HepG2 (cell line): ENCODE data around the gene C13orf46. TPM values are rescaled to one million over a fixed set of nuclear protein-coding genes. Genes with fewer than 3 reads are reported as not detected.

Source experiments
- ATAC-seq: fragments of 200-7000 bp; cut with Tn5 transposase; 3 replicates; pipeline ENCODE4 v1.9.1; 2020; ENCODE audit warnings: mild to moderate bottlenecking, moderate library complexity
- BruUV-seq: library from RNA; stranded (reverse); fragments of 400-500 nt; replicated peaks from 2 replicates; lab custom pipeline; 2021; lab: Mats Ljungman, UMichigan
- CTCF ChIA-PET: fragments of 300-600 bp; formaldehyde crosslinking; extraction: SDS; loops from one replicate; lab custom pipeline; 2021; ENCODE audit warnings: low total read pairs, inconsistent platforms, low intra/inter-chr PET ratio; lab: Yijun Ruan, JAX
- POLR2A ChIA-PET: fragments of 350-600 bp; sonication (Branson Sonifier 250); formaldehyde crosslinking; loops from one replicate; lab custom pipeline; 2020; ENCODE audit warnings: antibody characterized with exemption, inconsistent platforms; lab: Yijun Ruan, JAX
- DNase-seq: peaks from one replicate; pipeline ENCODE4 v3.0.0-alpha.2; 2015; ENCODE audit warnings: low spot score
- FAIRE-seq: peaks from 3 replicates; lab custom pipeline; 2011; peaks lifted over from hg19 to GRCh38; lab: Jason Lieb, UNC
- H2AFZ ChIP-seq: one replicate; pipeline ENCODE4 v1.6.1; 2011; ENCODE audit warnings: low read length, inconsistent platforms
- H3K27ac ChIP-seq: fragments of 300-600 bp; 3 replicates; pipeline ENCODE4 v1.8.0; 2011; ENCODE audit warnings: mixed run types, mild to moderate bottlenecking, mixed read lengths, low read length, inconsistent platforms; ENCODE audit not compliant: insufficient read depth; ENCODE audit errors: extremely low read length
- H3K27me3 ChIP-seq, 2 experiments: fragments of 200-600 bp in 1 of 2; 2 replicates in 1 of 2; 3 replicates in 1 of 2; pipeline versions ENCODE4 v1.6.0 to v1.8.0; 2011; ENCODE audit warnings: low read length in 2 of 2, mild to moderate bottlenecking in 2 of 2, moderate library complexity in 2 of 2, inconsistent platforms in 1 of 2; ENCODE audit not compliant: insufficient read depth in 2 of 2, control insufficient read depth in 1 of 2
- H3K36me3 ChIP-seq, 2 experiments: fragments of 200-600 bp in 1 of 2; replicated peaks in 1 of 2; 2 replicates in 1 of 2; 3 replicates in 1 of 2; pipeline versions ENCODE4 v1.5.1 to v1.8.0; 2011; ENCODE audit warnings: low read length in 2 of 2, inconsistent platforms in 1 of 2; ENCODE audit not compliant: insufficient read depth in 2 of 2, control insufficient read depth in 1 of 2
- H3K4me1 ChIP-seq: 2 replicates; pipeline ENCODE4 v1.5.1; 2012; ENCODE audit warnings: low read length, inconsistent platforms; ENCODE audit not compliant: insufficient read depth
- H3K4me2 ChIP-seq: 2 replicates; pipeline ENCODE4 v1.6.0; 2011; ENCODE audit warnings: low read depth, low read length, inconsistent platforms
- H3K4me3 ChIP-seq, 3 experiments: fragments of 200-600 bp in 1 of 3; sonication (generic), shearing (Covaris generic) in 1 of 3; replicated peaks in 1 of 3; 2 replicates each; pipeline ENCODE4 v1.5.1; 2011 to 2016; ENCODE audit warnings: low read length in 3 of 3, inconsistent platforms in 2 of 3, low read depth in 2 of 3, mild to moderate bottlenecking in 2 of 3, control low read depth in 1 of 3, mixed read lengths in 1 of 3; ENCODE audit not compliant: insufficient read depth in 1 of 3
- H3K79me2 ChIP-seq: one replicate; pipeline ENCODE4 v1.6.1; 2011; ENCODE audit warnings: low read length, inconsistent platforms; ENCODE audit not compliant: insufficient read depth
- H3K9ac ChIP-seq: 2 replicates; pipeline ENCODE4 v1.6.0; 2011; ENCODE audit warnings: mild to moderate bottlenecking, low read depth, low read length, inconsistent platforms; ENCODE audit not compliant: insufficient read depth
- H3K9me3 ChIP-seq: 2 replicates; pipeline ENCODE4 v1.5.1; 2012; ENCODE audit warnings: mild to moderate bottlenecking, low read length
- H4K20me1 ChIP-seq: 2 replicates; pipeline ENCODE4 v1.6.0; 2011; ENCODE audit warnings: inconsistent platforms, mild to moderate bottlenecking, low read length, moderate library complexity; ENCODE audit not compliant: insufficient read depth
- GTF2F1 ChIP-seq: fragments of 150-350 bp; IDR thresholded peaks from 2 replicates; pipeline ENCODE4 v1.6.1; 2014; ENCODE audit warnings: low read length
- HOXA7 ChIP-seq: sonication (generic); formaldehyde crosslinking; IDR thresholded peaks from 2 replicates; pipeline ENCODE4 v1.8.1; 2022; ENCODE audit warnings: mild to moderate bottlenecking, missing genetic modification reagents, moderate library complexity
- KDM5B ChIP-seq: sonication (generic); formaldehyde crosslinking; IDR thresholded peaks from 2 replicates; pipeline ENCODE4 v1.4.0; 2020; ENCODE audit warnings: missing genetic modification reagents, mild to moderate bottlenecking, borderline replicate concordance
- SMAD1 ChIP-seq: sonication (generic); formaldehyde crosslinking; IDR thresholded peaks from 2 replicates; pipeline ENCODE4 v1.4.0; 2020; ENCODE audit warnings: missing genetic modification reagents, low read depth, mild to moderate bottlenecking, borderline replicate concordance
- SNRNP70 ChIP-seq: fragments of 200-400 bp; formaldehyde crosslinking; IDR thresholded peaks from 2 replicates; pipeline ENCODE4 v1.6.1; 2017; ENCODE audit warnings: mild to moderate bottlenecking, low read depth, low read length, moderate library complexity
- ZFP36 ChIP-seq: fragments of 150-350 bp; IDR thresholded peaks from 2 replicates; pipeline ENCODE4 v1.6.1; 2018; ENCODE audit warnings: borderline replicate concordance, low read length, low read depth; ENCODE audit not compliant: partially characterized antibody
- ZMYM3 ChIP-seq: sonication (generic); formaldehyde crosslinking; IDR thresholded peaks from 2 replicates; pipeline ENCODE4 v1.5.1; 2020; ENCODE audit warnings: mild to moderate bottlenecking, missing genetic modification reagents
- ZNF326 ChIP-seq: sonication (generic); formaldehyde crosslinking; IDR thresholded peaks from 2 replicates; pipeline ENCODE4 v1.4.0; 2020; ENCODE audit warnings: missing genetic modification reagents, borderline replicate concordance
- ZNF432 ChIP-seq: sonication (generic); formaldehyde crosslinking; IDR thresholded peaks from 2 replicates; pipeline ENCODE4 v1.5.0; 2020; ENCODE audit warnings: missing genetic modification reagents, mild to moderate bottlenecking, borderline replicate concordance
- ZNF616 ChIP-seq: sonication (generic); formaldehyde crosslinking; IDR thresholded peaks from 2 replicates; pipeline ENCODE4 v1.5.0; 2020; ENCODE audit warnings: low read depth, mild to moderate bottlenecking, missing genetic modification reagents
- ZSCAN29 ChIP-seq: sonication (generic); formaldehyde crosslinking; conservative IDR thresholded peaks from 2 replicates; pipeline ENCODE4 v1.4.0; 2020; ENCODE audit warnings: mild to moderate bottlenecking, missing genetic modification reagents
- WGBS: methylation state at CpG from one replicate; pipeline ENCODE4 v1.1.6; 2017; ENCODE audit warnings: low lambda C conversion rate; 5-methylcytosine and 5-hydroxymethylcytosine counted together
- in situ Hi-C: cut with HindIII; loops from 2 replicates; pipeline ENCODE4 v1.10.0; 2017; ENCODE audit warnings: low pct_unique_long_range_greater_than_20kb; ENCODE audit not compliant: extremely low pct_ligation_motif_present
- intact Hi-C: fragments of 100-400 bp; cut with micrococcal nuclease; formaldehyde crosslinking; loops from one replicate; pipeline ENCODE4 v1.10.0; 2022; ENCODE audit not compliant: unreplicated experiment
- polyA plus RNA-seq, 8 experiments: library from polyadenylated mRNA; depleted of rRNA in 3 of 8; stranded (reverse) in 7 of 8; unstranded in 1 of 8; fragments of >200 nt; fragmentation: Illumina TruSeq in 4 of 8; extraction: Trizol in 4 of 8; gene quantifications; 2 replicates each; pipeline versions ENCODE4 v1.2.1 to v1.2.3, GENCODE V29; 2011 to 2016; ENCODE audit warnings: low read depth in 4 of 8, missing spikeins in 1 of 8, mixed read lengths in 1 of 8; ENCODE audit not compliant: insufficient read depth in 1 of 8
- total RNA-seq, 5 experiments: library from RNA; depleted of rRNA; stranded (reverse); fragments of >200 nt; fragmentation: Illumina TruSeq; extraction: Trizol; gene quantifications; 2 replicates each; pipeline ENCODE4 v1.2.3, GENCODE V29; 2016; ENCODE audit warnings: low read depth in 1 of 5
- TF ChIP-seq, protein P1 (sequence below): sonication (generic); formaldehyde crosslinking; IDR thresholded peaks from 2 replicates; pipeline ENCODE4 v1.5.0; 2020; ENCODE audit warnings: missing genetic modification reagents, mild to moderate bottlenecking, borderline replicate concordance
- TF ChIP-seq, protein P2 (sequence below): sonication (generic); formaldehyde crosslinking; IDR thresholded peaks from 2 replicates; pipeline ENCODE4 v1.4.0; 2020; ENCODE audit warnings: missing genetic modification reagents
- TF ChIP-seq, protein P3 (sequence below): sonication (generic); formaldehyde crosslinking; IDR thresholded peaks from 2 replicates; pipeline ENCODE4 v1.4.0; 2020; ENCODE audit warnings: mild to moderate bottlenecking, missing genetic modification reagents

Gene C13orf46
- total and polyA plus RNA-seq, 2 of the 13 experiments (the other 11 are each of a cell fraction or from before 2014, with no cell fraction given): 0.01 TPM; not detected in 1

DNA sequence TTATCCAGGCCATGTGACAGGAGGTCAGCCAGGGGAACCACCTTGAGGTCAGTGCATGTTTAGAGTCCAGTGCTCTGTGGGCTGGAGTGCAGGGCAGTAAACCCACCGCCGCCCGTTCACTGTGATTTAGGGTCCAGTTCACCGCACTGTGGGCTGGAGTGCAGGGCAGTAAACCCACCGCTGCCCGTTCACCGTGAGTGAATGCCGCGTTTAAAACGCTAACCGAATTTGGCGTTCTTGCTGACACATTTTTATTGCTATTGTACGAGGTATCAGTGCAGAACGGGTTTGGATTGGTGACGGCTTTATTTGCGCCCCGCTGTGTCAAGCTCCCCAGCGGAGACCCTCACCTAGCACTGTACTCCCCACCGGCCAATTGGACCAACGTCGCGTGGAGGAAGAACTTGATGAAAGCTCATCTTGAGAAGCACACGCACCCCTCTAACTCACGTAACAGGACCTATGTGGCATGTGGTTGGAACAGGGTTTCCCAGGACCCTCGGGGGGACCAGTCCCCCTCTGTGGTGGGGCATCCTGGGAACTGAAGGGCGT lies 27.9 kb downstream of the C13orf46 start:
- ATAC-seq: no peak
- no peak for DNase-seq
- Histone ChIP-seq H3K79me2 (no peaks in the 10 kb centered on the region), H3K36me3 (no peaks in the 10 kb centered on the region), H3K27ac (no peak overlapping the region), H3K4me1 (peaks cover 5% of the 10 kb centered on the region; the same call in 1 of the 2 replicates), H4K20me1 (no peaks in the 10 kb centered on the region), H3K9me3 (no peaks in the 10 kb centered on the region), H3K27me3 (peaks cover 0 to 3% of the 10 kb centered on the region in 2 experiments; a peak in 2 of 5 replicates), H3K4me2 (no peak overlapping the region), H2AFZ (no peak overlapping the region), H3K4me3 (no peak overlapping the region), H3K9ac (no peak overlapping the region)
- POLR2A ChIA-PET: no interaction called here
- BruUV-seq: no TSS peak
- no peak for FAIRE-seq
- CTCF ChIA-PET: no interaction called here
- TF ChIP-seq, protein P1, sequence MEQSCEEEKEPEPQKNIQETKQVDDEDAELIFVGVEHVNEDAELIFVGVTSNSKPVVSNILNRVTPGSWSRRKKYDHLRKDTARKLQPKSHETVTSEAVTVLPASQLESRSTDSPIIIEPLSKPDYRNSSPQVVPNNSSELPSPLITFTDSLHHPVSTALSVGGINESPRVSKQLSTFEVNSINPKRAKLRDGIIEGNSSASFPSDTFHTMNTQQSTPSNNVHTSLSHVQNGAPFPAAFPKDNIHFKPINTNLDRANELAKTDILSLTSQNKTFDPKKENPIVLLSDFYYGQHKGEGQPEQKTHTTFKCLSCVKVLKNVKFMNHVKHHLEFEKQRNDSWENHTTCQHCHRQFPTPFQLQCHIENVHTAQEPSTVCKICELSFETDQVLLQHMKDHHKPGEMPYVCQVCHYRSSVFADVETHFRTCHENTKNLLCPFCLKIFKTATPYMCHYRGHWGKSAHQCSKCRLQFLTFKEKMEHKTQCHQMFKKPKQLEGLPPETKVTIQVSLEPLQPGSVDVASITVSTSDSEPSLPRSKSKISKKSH (CRISPR knock-in tag): no peak
- TF ChIP-seq ZNF432 (no peak), ZSCAN29 (no peak), ZNF326 (CRISPR knock-in tag) (no peak), ZNF616 (CRISPR knock-in tag) (no peak), SMAD1 (CRISPR knock-in tag) (no peak), HOXA7 (CRISPR knock-in tag) (no peak), ZMYM3 (CRISPR knock-in tag) (no peak), ZFP36 (no peak), SNRNP70 (no peak), GTF2F1 (no peak), KDM5B (CRISPR knock-in tag) (no peak)
- TF ChIP-seq, protein P2, sequence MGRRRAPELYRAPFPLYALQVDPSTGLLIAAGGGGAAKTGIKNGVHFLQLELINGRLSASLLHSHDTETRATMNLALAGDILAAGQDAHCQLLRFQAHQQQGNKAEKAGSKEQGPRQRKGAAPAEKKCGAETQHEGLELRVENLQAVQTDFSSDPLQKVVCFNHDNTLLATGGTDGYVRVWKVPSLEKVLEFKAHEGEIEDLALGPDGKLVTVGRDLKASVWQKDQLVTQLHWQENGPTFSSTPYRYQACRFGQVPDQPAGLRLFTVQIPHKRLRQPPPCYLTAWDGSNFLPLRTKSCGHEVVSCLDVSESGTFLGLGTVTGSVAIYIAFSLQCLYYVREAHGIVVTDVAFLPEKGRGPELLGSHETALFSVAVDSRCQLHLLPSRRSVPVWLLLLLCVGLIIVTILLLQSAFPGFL: no peak
- TF ChIP-seq, protein P3, sequence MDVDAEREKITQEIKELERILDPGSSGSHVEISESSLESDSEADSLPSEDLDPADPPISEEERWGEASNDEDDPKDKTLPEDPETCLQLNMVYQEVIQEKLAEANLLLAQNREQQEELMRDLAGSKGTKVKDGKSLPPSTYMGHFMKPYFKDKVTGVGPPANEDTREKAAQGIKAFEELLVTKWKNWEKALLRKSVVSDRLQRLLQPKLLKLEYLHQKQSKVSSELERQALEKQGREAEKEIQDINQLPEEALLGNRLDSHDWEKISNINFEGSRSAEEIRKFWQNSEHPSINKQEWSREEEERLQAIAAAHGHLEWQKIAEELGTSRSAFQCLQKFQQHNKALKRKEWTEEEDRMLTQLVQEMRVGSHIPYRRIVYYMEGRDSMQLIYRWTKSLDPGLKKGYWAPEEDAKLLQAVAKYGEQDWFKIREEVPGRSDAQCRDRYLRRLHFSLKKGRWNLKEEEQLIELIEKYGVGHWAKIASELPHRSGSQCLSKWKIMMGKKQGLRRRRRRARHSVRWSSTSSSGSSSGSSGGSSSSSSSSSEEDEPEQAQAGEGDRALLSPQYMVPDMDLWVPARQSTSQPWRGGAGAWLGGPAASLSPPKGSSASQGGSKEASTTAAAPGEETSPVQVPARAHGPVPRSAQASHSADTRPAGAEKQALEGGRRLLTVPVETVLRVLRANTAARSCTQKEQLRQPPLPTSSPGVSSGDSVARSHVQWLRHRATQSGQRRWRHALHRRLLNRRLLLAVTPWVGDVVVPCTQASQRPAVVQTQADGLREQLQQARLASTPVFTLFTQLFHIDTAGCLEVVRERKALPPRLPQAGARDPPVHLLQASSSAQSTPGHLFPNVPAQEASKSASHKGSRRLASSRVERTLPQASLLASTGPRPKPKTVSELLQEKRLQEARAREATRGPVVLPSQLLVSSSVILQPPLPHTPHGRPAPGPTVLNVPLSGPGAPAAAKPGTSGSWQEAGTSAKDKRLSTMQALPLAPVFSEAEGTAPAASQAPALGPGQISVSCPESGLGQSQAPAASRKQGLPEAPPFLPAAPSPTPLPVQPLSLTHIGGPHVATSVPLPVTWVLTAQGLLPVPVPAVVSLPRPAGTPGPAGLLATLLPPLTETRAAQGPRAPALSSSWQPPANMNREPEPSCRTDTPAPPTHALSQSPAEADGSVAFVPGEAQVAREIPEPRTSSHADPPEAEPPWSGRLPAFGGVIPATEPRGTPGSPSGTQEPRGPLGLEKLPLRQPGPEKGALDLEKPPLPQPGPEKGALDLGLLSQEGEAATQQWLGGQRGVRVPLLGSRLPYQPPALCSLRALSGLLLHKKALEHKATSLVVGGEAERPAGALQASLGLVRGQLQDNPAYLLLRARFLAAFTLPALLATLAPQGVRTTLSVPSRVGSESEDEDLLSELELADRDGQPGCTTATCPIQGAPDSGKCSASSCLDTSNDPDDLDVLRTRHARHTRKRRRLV (CRISPR knock-in tag): no peak
- intact Hi-C loops (no loop called here), in situ Hi-C loops (no loop called here)
- 54% methylated on average over 18 of the region's 26 CpGs for WGBS
